ENCODE results near the gene PREX1. TPM values are rescaled to one million over a fixed set of nuclear protein-coding genes. Genes with fewer than 3 reads are reported as not detected.
A peak's percentile ranks its signal among the peaks of the same experiment; 100 is the strongest.

The PREX1 gene
- total RNA-seq, 2 experiments from 2014 or later, result 20.7 to 25.3 TPM

DNA sequence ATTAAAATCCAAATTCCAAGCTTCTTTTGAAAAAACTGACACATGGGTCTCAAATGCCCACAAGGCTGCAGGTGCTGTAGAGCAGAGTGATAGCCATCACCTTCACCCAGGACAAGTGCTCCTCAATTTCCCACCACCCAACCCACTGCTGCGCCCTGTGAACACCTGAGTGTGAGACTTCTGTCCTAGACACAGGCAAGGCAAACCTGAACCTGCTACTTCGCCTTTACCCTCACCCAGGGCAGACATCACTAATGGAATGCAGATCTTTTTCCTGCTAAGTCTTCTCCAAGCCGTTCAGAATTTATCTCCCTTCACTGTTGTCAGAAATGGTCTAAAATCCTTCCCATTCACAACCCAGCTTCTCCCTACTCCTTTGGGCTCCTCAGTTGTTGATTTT is 65.9 kb downstream of the PREX1 start:
- Histone ChIP-seq H3K9me2 (ENCODE audit: insufficient read depth, low read length) (no peaks in the 10 kb centered on the region), H3K4me3 (ENCODE audit: low read depth, low read length, poor library complexity, severe bottlenecking) (no peak overlapping the region), H3K4me2 (ENCODE audit: low read length) (peak overlapping the region; percentile 50), H3K27ac (ENCODE audit: low read depth, low read length, poor library complexity, severe bottlenecking) (peak overlapping the region; percentile 80), H2AFZ (ENCODE audit: low read length) (no peak overlapping the region), H3K36me3 (ENCODE audit: insufficient read depth, low read length) (peaks cover 7% of the 10 kb centered on the region), H3K9me3 (ENCODE audit: low read length) (no peaks in the 10 kb centered on the region), H4K20me1 (ENCODE audit: insufficient read depth, low read length) (no peaks in the 10 kb centered on the region), H3K4me1 (ENCODE audit: insufficient read depth, low read length, poor library complexity, severe bottlenecking) (peaks cover 45% of the 10 kb centered on the region), H3K79me2 (ENCODE audit: insufficient read depth, low read depth, low read length) (no peaks in the 10 kb centered on the region)
- TF ChIP-seq, protein P1, sequence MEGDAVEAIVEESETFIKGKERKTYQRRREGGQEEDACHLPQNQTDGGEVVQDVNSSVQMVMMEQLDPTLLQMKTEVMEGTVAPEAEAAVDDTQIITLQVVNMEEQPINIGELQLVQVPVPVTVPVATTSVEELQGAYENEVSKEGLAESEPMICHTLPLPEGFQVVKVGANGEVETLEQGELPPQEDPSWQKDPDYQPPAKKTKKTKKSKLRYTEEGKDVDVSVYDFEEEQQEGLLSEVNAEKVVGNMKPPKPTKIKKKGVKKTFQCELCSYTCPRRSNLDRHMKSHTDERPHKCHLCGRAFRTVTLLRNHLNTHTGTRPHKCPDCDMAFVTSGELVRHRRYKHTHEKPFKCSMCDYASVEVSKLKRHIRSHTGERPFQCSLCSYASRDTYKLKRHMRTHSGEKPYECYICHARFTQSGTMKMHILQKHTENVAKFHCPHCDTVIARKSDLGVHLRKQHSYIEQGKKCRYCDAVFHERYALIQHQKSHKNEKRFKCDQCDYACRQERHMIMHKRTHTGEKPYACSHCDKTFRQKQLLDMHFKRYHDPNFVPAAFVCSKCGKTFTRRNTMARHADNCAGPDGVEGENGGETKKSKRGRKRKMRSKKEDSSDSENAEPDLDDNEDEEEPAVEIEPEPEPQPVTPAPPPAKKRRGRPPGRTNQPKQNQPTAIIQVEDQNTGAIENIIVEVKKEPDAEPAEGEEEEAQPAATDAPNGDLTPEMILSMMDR (conservative IDR thresholded peaks at IDR 0.05; ENCODE audit: low read length), result no peak
- no peak for TF ChIP-seq EZH2phosphoT487 (IDR thresholded peaks at IDR 0.05; ENCODE audit: borderline replicate concordance, low read depth, low read length)
- POLR2A ChIA-PET, result interaction anchor here (0.7 to 1.5 kb wide), 3 partner anchors 11 to 76 kb away, joined by 3 read pairs; no protein-coding TSS in a partner anchor
- intact Hi-C loops (cut with micrococcal nuclease; ENCODE audit: unreplicated experiment), result loop anchor here (2.0 kb wide), 1 partner anchor 57 kb away; no protein-coding TSS in a partner anchor
- CTCF ChIA-PET (ENCODE audit: unreplicated experiment), result no interaction called here
- BruUV-seq (replicated peaks), result no TSS peak
- no peak for DNase-seq (ENCODE audit: low spot score)

DNA sequence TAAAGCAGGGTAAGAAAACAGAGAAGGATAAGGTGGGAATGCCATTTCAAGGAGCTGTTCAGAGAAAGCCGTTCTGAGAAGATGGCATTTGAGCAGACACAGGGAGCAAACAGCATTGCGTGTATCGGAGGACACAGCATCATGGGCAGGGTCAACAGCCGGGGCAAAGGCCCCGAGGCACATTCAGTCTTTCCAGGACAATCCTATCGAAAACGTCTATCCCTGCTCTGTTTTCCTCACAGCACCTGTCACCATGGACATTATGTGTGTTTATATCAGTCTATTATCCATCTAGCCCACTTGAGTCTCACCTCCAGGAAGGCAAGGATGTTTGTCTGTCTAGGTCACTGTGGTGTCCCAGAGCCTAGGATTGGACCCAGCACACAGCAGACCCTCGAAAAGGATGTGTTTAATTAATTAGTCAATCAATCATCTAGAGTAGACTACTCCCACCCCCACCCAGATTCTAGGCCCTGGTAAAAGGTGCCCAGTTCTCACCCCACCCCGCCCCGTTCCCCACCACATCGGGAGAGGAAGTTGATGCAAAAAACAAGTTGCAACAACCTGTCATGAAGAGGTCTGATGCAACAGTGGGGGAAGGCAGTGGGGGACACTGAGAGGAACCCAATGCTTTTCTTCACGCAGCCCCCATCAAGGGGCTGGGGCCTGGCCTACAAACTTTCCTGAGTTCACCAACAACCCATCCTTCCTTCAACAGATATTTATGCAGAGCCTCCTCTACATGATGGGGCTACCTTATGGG is 66.6 kb downstream of the PREX1 start:
- no peak for TF ChIP-seq EZH2phosphoT487 (IDR thresholded peaks at IDR 0.05; ENCODE audit: borderline replicate concordance, low read depth, low read length)
- TF ChIP-seq, protein P1 (conservative IDR thresholded peaks at IDR 0.05; ENCODE audit: low read length), result no peak
- ChIA-PET POLR2A (interaction anchor here (1.5 kb wide), 1 partner anchor 12 kb away, joined by 3 read pairs; no protein-coding TSS in a partner anchor), CTCF (ENCODE audit: unreplicated experiment) (no interaction called here)
- peak overlapping the region; percentile 80 for H3K27ac ChIP-seq (ENCODE audit: low read depth, low read length, poor library complexity, severe bottlenecking)
- peaks cover 45% of the 10 kb centered on the region for H3K4me1 ChIP-seq (ENCODE audit: insufficient read depth, low read length, poor library complexity, severe bottlenecking)
- intact Hi-C loops (cut with micrococcal nuclease; ENCODE audit: unreplicated experiment), result loop anchor here (2.0 kb wide), 1 partner anchor 58 kb away; no protein-coding TSS in a partner anchor
- H3K4me2 ChIP-seq (ENCODE audit: low read length), result peak overlapping the region; percentile 50
- H4K20me1 ChIP-seq (ENCODE audit: insufficient read depth, low read length), result no peaks in the 10 kb centered on the region
- no peak overlapping the region for H3K4me3 ChIP-seq (ENCODE audit: low read depth, low read length, poor library complexity, severe bottlenecking)
- no TSS peak for BruUV-seq (replicated peaks)
- H2AFZ ChIP-seq (ENCODE audit: low read length), result no peak overlapping the region
- H3K9me2 ChIP-seq (ENCODE audit: insufficient read depth, low read length), result no peaks in the 10 kb centered on the region
- peak; percentile 56 for DNase-seq (ENCODE audit: low spot score)
- H3K79me2 ChIP-seq (ENCODE audit: insufficient read depth, low read depth, low read length), result no peaks in the 10 kb centered on the region
- no peaks in the 10 kb centered on the region for H3K9me3 ChIP-seq (ENCODE audit: low read length)
- H3K36me3 ChIP-seq (ENCODE audit: insufficient read depth, low read length), result peaks cover 7% of the 10 kb centered on the region

All from OCI-LY7 (cell line).